Upper lobe of right lung (tissue), 1 donor: ENCODE data around the gene AFTPH. TPM values are rescaled to one million over a fixed set of nuclear protein-coding genes. Genes with fewer than 3 reads are reported as not detected.

Experiments
- ATAC-seq: fragments of 200-7000 bp; cut with Tn5 transposase; one replicate; pipeline ENCODE4 v1.9.1; 2020; ENCODE audit warnings: mild to moderate bottlenecking, moderate library complexity
- DNase-seq: peaks from one replicate; pipeline ENCODE4 v3.0.0-alpha.2; 2020
- H3K27ac ChIP-seq: fragments of 200-600 bp; one replicate; pipeline ENCODE4 v1.8.0; 2022
- H3K27me3 ChIP-seq: fragments of 200-600 bp; one replicate; pipeline ENCODE4 v1.8.0; 2022; ENCODE audit warnings: mild to moderate bottlenecking
- H3K36me3 ChIP-seq: fragments of 200-600 bp; one replicate; pipeline ENCODE4 v1.8.0; 2022
- H3K4me1 ChIP-seq: fragments of 200-600 bp; one replicate; pipeline ENCODE4 v1.8.0; 2022
- H3K4me3 ChIP-seq: fragments of 200-600 bp; one replicate; pipeline ENCODE4 v1.8.0; 2022; ENCODE audit warnings: mild to moderate bottlenecking
- H3K9me3 ChIP-seq: fragments of 200-600 bp; one replicate; pipeline ENCODE4 v1.8.0; 2022
- intact Hi-C: fragments of 100-400 bp; cut with DNase I; formaldehyde crosslinking; loops from one replicate; pipeline ENCODE4 v1.11.0; 2022
- total RNA-seq: library from RNA; stranded (reverse); fragmentation: NEBNext Ultra II Directional; extraction: Animal tissue kit (Norgen Biotek cat#: 25700); gene quantifications from one replicate; pipeline ENCODE4 v1.2.1, GENCODE V29; 2021
- TF ChIP-seq, protein P1 (sequence below): fragments of 200-600 bp; IDR thresholded peaks from one replicate; pipeline ENCODE4 v1.8.0; 2022; ENCODE audit warnings: antibody characterized with exemption
- donor health status: DM: no; HTN: yes; CAD: no; lungs with severe emphysema.

Gene AFTPH
- total RNA-seq, 1 donor from 2014 or later: 40.2 TPM

DNA sequence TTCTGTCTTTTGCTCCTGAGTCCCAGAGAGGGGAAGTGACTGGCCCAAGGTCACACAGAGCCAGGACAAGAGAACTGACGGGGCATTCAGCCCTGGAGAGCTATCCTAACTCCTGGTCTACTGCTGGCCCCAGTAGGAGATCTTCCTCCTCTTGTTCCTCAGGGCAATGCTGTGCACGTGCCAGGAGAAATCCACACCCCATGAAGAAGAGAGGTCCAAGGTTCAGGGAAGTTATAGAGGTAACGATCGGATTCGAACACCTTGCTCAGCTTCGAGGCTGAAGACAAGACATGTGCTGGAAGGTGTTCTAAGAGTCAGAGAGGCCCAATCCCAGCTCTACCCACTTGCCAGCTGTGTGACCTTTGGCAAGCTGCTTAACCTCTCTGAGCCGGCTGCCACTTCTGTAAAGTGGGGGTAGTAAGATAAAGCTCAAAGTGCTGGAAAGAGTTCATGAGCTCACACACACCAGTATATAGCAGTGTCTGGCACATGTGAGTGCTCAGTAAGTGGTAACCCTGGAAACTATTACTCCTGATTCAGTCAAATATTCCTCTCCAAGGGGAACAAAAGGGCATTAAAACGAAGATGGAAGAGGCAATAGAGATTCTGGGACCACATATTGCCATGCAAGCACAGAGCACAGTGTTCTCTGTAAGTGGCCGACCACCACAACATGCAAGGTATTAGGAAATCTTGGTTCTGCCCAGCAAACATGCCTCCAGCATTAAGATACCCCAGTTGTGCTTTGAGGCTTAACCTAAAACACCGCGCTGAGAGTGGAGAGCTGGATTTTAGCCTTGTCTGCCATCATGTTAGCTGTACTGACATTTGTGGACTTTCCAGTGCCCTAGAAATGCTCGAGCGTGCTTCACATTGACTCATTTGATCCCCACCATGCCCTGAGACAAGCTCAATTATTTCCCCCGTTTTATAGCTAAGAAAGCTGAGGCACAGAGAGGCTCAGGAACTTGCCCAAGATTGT, 104.0 kb downstream of the AFTPH start:
- Histone ChIP-seq H3K27ac (no peak overlapping the region), H3K27me3 (no peaks in the 10 kb centered on the region), H3K9me3 (no peaks in the 10 kb centered on the region), H3K36me3 (peaks cover 9% of the 10 kb centered on the region), H3K4me1 (no peaks in the 10 kb centered on the region), H3K4me3 (no peak overlapping the region)
- intact Hi-C loops: no loop called here
- TF ChIP-seq, protein P1, sequence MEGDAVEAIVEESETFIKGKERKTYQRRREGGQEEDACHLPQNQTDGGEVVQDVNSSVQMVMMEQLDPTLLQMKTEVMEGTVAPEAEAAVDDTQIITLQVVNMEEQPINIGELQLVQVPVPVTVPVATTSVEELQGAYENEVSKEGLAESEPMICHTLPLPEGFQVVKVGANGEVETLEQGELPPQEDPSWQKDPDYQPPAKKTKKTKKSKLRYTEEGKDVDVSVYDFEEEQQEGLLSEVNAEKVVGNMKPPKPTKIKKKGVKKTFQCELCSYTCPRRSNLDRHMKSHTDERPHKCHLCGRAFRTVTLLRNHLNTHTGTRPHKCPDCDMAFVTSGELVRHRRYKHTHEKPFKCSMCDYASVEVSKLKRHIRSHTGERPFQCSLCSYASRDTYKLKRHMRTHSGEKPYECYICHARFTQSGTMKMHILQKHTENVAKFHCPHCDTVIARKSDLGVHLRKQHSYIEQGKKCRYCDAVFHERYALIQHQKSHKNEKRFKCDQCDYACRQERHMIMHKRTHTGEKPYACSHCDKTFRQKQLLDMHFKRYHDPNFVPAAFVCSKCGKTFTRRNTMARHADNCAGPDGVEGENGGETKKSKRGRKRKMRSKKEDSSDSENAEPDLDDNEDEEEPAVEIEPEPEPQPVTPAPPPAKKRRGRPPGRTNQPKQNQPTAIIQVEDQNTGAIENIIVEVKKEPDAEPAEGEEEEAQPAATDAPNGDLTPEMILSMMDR: no peak
- ATAC-seq (no peak), DNase-seq (no peak)

DNA sequence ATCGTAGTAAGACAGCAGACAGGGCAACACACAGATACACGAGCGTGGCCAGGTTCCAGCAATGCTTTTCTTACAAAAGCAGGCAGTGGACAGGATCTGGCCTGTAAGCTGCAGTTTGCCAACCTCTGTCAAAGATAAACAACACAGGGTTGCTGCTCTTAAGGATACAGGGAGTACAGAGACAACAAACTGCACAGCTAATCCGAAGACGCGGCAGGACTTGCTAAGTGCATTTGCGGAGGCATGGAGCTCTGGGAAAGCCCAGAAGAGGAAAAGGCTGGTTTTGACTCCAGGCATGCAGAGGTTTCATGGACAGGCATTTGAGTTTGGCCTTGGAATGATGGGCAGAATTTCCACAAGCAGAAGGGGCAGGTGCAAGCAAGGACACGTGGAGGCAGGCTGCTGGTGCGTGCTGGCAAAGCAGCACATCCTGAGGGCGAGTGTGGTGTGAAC, 105.2 kb downstream of the AFTPH start:
- intact Hi-C loops: no loop called here
- no peaks in the 10 kb centered on the region for H3K9me3 ChIP-seq
- TF ChIP-seq, protein P1: no peak
- H3K36me3 ChIP-seq: peaks cover 17% of the 10 kb centered on the region
- H3K27me3 ChIP-seq: no peaks in the 10 kb centered on the region
- H3K4me3 ChIP-seq: no peak overlapping the region
- DNase-seq: no peak
- ATAC-seq: no peak
- H3K4me1 ChIP-seq: peaks cover 4% of the 10 kb centered on the region
- H3K27ac ChIP-seq: no peak overlapping the region

DNA sequence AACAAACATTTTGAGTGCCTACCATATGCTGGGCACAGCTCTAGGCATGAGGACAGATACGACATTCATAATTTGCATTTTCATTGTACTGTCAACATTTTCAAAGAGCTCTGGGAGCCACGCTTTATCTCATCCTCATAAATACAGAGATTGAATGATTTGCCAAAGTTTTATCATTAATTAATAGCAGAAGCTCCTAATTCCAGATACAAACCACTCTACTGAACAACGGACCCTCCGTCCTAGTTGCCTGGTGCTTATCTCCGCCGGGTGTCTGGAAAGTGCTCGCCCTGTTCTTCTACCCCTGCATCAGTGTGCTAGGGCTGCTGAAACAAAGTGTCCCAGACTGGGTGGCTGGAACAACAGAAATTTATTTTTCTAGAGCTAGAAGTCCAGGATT, 105.7 kb downstream of the AFTPH start:
- intact Hi-C loops: no loop called here
- H3K4me1 ChIP-seq: peaks cover 4% of the 10 kb centered on the region
- H3K9me3 ChIP-seq: no peaks in the 10 kb centered on the region
- H3K36me3 ChIP-seq: peaks cover 17% of the 10 kb centered on the region
- H3K27ac ChIP-seq: no peak overlapping the region
- TF ChIP-seq, protein P1: no peak
- H3K27me3 ChIP-seq: no peaks in the 10 kb centered on the region
- ATAC-seq (no peak), DNase-seq (no peak)
- H3K4me3 ChIP-seq: no peak overlapping the region

DNA sequence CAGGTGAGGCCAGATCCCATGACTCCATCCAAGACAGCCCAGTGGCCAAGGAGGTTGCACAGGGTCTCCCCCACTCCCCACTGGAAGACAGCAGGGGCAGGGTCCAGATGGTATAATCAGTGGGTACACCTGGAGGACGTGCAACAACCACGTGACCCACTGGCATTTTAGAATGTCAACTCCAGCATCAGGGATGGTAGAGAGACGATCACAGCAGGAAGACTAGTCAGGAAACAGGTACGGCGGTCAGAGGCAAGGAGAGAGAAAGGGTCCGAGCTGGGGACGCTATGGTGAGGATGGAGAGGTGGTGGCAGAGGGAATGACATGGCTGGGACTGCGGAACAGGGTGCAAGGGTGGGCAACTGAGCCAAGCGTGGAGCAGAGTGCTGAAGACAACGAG, 106.6 kb downstream of the AFTPH start:
- H3K9me3 ChIP-seq: no peaks in the 10 kb centered on the region
- intact Hi-C loops: no loop called here
- ATAC-seq (no peak), DNase-seq (no peak)
- no peaks in the 10 kb centered on the region for H3K27me3 ChIP-seq
- H3K4me1 ChIP-seq: peaks cover 7% of the 10 kb centered on the region
- TF ChIP-seq, protein P1: no peak
- H3K4me3 ChIP-seq: no peak overlapping the region
- peaks cover 26% of the 10 kb centered on the region for H3K36me3 ChIP-seq
- no peak overlapping the region for H3K27ac ChIP-seq

DNA sequence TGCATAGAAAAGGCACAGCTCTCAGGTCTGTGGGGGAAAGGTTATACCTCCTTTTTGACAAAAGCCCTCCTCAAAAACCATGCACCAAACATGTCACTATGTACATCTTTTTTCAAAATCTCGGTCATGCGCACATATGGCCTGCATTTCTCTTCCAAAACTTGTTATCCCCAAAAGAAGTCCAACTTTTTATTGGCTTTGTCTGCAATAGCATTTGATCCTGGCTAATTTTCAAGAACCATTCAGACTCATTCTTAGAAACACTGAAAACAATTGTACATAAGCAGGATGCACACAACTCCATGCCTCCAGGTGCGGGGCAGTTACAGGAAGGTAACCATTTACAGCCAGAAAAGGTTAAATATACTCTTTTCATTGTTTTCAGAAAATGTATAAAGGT, 107.6 kb downstream of the AFTPH start:
- H3K27ac ChIP-seq: no peak overlapping the region
- H3K4me1 ChIP-seq: peaks cover 7% of the 10 kb centered on the region
- no peak for DNase-seq

More for the DNA sequence above, 107.6 kb downstream of the AFTPH start:
- intact Hi-C loops: no loop called here
- TF ChIP-seq, protein P1: no peak
- H3K36me3 ChIP-seq: peaks cover 27% of the 10 kb centered on the region
- H3K4me3 ChIP-seq: no peak overlapping the region
- no peaks in the 10 kb centered on the region for H3K27me3 ChIP-seq
- ATAC-seq: no peak
- H3K9me3 ChIP-seq: no peaks in the 10 kb centered on the region
